NCI-H2171 (cell line): ENCODE measurements around the gene RANBP3.
"Not testable (repeated sequence)": the region's sequence is repeated elsewhere in the genome, so short reads cannot be mapped to it uniquely, and the experiment has no call there.

Experiments used
- DNase-seq: peaks from one replicate; lab custom pipeline; 2025; lab: John Stamatoyannopoulos, UW

The RANBP3 gene

GRCh38 chr19:5964816-5965565 lies 12.9 kb downstream of the RANBP3 start:
- no peak for DNase-seq

DNA sequence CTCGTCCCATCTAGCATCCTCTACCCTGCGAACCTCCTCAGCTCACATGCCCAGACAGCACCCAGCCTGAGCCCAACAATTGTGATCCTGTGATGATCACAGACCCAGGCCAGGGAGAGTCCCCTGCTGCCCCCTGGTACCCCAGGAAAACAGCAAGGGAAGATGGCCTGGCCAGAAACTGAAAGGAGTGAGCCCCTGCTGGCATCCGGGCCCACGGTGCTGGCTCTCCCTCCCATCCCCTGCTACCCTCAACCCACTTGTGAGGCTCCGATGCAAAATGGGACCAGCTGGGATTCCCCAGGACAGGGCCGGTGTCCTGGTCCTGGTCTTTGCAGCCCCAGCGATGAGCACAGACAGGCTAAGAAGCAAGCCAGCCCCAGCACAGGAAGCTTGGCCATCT lies 14.1 kb downstream of the RANBP3 start:
- no peak for DNase-seq

- not testable (repeated sequence) for DNase-seq
These were observed 14.7 kb downstream of the RANBP3 start for GRCh38 chr19:5963259-5963658.

DNA sequence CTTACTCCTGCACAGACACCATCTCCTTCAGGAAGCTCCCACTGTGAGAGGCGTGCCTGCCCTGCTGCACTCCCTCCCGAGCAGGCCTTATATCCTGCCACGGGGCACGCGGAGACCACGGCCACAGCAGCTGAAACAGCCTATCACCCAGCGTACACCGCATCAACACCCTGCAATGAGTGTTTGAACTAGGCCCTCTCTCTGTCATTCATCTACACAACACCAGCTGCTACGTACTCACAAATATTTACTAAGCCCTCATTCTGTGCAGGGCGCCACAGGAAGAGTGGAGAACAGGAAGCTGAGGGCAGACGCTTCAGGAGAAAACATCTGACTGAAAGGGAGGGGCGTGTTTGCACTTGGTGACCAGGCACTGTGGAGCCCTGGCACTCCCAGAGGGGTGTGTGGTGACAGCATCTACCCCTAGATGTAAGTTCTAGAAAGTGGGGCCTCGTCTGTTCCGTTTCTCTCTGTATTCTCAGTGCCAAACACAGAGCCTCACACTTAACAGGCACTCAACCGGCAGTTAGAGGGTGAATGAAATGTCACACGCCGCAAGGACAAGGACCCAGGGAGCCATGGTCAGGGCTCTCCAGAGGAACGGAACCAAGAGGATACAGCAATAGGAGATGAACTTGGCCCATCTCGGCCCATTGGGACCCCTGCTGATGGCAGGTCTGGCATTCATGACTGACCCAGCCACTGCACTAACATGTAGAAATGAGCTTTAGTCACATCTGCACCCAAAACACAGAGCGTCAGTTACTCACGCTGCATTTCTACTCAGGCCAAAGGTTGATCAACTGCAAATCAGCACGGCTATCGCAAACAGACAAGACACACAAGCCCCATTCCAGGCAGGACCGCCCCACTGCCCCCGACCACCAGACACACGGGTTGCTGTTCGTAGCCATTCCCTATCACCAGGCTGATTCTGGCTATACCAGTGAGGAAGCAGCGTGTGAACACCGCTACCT lies 15.7 kb downstream of the RANBP3 start:
- DNase-seq = peak; percentile 44

GRCh38 chr19:5961641-5961968 lies 16.3 kb downstream of the RANBP3 start:
- DNase-seq = not testable (repeated sequence)

DNA sequence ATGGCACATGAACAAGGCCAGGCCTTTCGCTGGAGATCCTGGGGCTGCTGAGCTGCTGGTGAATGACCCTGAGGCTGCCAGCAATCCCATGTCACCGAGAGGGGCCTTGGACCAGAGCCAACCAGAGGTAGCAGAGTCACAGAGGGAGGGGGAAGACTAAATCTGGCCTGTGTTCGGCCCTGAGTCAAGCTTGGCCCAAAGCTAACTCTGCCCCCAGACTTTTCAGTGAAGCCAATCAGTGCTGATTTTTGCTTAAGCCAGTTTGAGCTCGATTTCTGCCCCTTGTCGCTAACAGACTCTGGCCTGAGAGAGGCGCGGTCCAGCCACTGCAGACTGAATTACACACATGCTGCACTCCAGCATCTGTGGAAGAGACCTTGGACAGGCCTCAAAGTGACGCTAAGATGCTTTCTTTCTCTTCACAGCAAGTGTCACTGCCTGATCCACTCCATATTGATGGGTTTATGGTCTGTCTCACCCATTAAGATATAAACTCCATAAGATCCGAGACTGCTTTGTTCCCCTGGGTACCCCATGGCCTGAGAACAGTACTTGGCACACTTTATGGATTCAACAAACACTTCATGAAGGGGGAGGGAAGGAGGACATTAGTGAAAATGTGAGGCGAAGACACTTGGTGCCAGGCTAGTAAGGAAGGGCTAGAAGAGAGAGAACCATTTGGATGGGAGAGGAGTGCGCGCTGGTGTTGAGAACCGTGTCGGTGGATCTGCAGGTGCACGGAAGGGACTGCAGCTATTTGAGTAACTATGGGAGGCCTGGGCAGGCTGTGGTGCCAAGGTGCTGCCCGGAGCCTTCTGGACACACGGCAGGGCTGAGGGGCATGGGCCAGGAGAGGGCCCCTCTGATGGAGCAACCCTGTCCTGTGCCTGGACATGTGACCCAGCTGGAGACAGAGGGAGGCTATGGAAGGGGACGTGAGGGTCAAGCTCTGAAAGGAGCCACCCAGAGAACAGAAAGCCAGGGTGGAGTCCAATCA lies 17.6 kb downstream of the RANBP3 start:
- no peak for DNase-seq

GRCh38 chr19:5959260-5960004 lies 18.5 kb downstream of the RANBP3 start:
- no peak for DNase-seq

GRCh38 chr19:5958851-5959122 lies 19.2 kb downstream of the RANBP3 start:
- no peak for DNase-seq

DNA sequence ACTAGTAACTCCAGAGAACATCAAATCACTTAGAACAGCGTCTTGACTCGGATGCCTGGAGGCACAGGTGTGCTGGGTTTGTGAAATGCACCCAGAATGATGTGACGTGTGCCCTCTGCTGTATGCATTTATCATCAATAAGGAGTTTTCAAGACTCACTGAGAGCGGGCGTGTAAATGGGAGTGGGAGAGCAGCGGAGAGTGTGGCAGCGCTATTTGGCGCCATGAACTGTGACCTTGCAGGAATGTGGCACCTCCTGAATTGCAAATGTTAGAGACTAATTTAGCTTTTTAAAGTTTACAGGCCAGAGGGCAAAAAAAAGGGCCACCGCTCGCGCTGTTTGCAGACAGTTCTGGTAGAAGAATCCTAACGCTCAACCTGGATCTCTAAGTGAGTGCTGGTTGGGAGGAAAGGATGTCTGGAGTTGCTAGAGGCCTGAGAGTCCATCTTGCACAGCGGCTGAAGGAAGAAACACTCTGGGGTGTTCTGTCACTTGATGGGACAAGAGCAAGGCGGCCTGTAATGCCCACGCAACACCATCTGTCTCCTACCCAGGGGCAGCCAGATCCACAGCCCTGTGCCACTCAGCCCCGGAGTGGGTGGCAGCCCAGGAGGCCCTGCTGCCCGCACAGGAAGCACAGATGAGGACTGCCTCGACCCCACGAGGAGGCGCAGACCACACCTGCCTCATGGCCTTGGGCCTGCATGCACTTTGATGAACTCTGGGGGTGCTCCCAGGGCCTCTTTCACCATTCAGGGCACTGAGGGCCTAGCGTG lies 19.7 kb downstream of the RANBP3 start:
- no peak for DNase-seq

- no peak for DNase-seq
These were observed 20.8 kb downstream of the RANBP3 start for GRCh38 chr19:5957170-5957569.

GRCh38 chr19:5956728-5957127 lies 21.2 kb downstream of the RANBP3 start:
- DNase-seq = no peak

GRCh38 chr19:5956323-5956722 lies 21.6 kb downstream of the RANBP3 start:
- no peak for DNase-seq

- DNase-seq = no peak
These were observed 22.4 kb downstream of the RANBP3 start for GRCh38 chr19:5955636-5955935.

GRCh38 chr19:5954293-5954692 lies 23.6 kb downstream of the RANBP3 start:
- DNase-seq = no peak

GRCh38 chr19:5953680-5954213 lies 24.2 kb downstream of the RANBP3 start:
- no peak for DNase-seq

GRCh38 chr19:5953030-5953589 lies 24.8 kb downstream of the RANBP3 start:
- no peak for DNase-seq

GRCh38 chr19:5952193-5953029 lies 25.5 kb downstream of the RANBP3 start:
- no peak for DNase-seq

DNA sequence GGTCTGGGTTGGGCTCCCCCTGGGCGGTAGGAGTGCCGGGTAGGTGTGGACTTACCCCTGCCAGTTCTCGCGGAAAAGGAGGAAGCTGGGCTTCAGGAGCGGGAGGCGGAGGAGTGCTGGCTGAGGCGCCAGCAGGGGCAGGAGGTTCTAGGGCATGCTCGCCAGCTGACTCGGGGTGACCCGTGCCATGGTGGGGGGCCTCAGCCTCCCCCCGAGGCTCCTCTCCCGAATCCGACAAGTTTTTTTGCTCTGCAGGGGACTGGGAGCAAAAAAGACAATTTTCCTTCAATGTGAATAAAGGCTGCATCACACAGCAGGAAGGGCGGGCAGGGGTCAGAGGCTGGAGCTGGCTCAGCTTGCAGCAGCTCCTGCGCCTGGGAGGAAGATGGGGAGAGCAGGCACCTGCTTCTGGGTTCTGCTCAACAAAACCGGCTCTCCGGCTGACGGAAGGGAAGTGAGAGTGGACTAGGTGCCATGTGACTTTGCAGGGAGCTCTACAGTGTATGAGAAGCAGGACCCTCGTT lies 26.5 kb downstream of the RANBP3 start:
- no peak for DNase-seq

GRCh38 chr19:5950741-5951140 lies 27.2 kb downstream of the RANBP3 start:
- DNase-seq = no peak
